DOHH2 (cell line): ENCODE measurements around the gene PPP1R12C.

ENCODE experiments used
- H3F3A ChIP-seq: fragments of 200-600 bp; sonication (generic), shearing (Covaris generic); 2 replicates; pipeline ENCODE4 v1.6.0; 2016; ENCODE audit warnings: antibody characterized with exemption, mild to moderate bottlenecking; ENCODE audit not compliant: control insufficient read depth, insufficient read depth
- H3K27ac ChIP-seq: fragments of 200-600 bp; sonication (generic); 2 replicates; pipeline ENCODE4 v1.5.1; 2014; ENCODE audit warnings: low read depth, mild to moderate bottlenecking, low read length, moderate library complexity
- H3K27me3 ChIP-seq: fragments of 200-600 bp; sonication (generic); 2 replicates; pipeline ENCODE4 v1.6.1; 2014; ENCODE audit warnings: mild to moderate bottlenecking, low read length, mixed read lengths; ENCODE audit not compliant: control insufficient read depth
- H3K36me3 ChIP-seq: fragments of 200-600 bp; sonication (generic); 2 replicates; pipeline ENCODE4 v1.6.1; 2014; ENCODE audit warnings: mild to moderate bottlenecking, low read length, moderate library complexity, mixed read lengths; ENCODE audit not compliant: control insufficient read depth
- H3K4me1 ChIP-seq: fragments of 200-600 bp; sonication (generic); 2 replicates; pipeline ENCODE4 v1.6.1; 2014; ENCODE audit warnings: mild to moderate bottlenecking, low read length, mixed read lengths; ENCODE audit not compliant: control insufficient read depth
- H3K4me2 ChIP-seq: fragments of 200-600 bp; sonication (generic); 2 replicates; pipeline ENCODE4 v1.6.0; 2014; ENCODE audit warnings: mild to moderate bottlenecking, low read length, moderate library complexity
- H3K4me3 ChIP-seq: fragments of 200-600 bp; sonication (generic); 2 replicates; pipeline ENCODE4 v1.5.1; 2014; ENCODE audit warnings: mild to moderate bottlenecking, low read length, mixed read lengths
- H3K79me2 ChIP-seq: fragments of 200-600 bp; sonication (generic); 2 replicates; pipeline ENCODE4 v1.6.1; 2014; ENCODE audit warnings: mild to moderate bottlenecking, low read length, mixed read lengths; ENCODE audit not compliant: control insufficient read depth
- H3K9me2 ChIP-seq: fragments of 200-600 bp; sonication (generic); replicated peaks from 2 replicates; pipeline ENCODE4 v1.6.1; 2014; ENCODE audit warnings: mild to moderate bottlenecking, low read length, mixed read lengths; ENCODE audit not compliant: control insufficient read depth
- H3K9me3 ChIP-seq: fragments of 200-600 bp; sonication (generic); 2 replicates; pipeline ENCODE4 v1.6.1; 2014; ENCODE audit warnings: antibody characterized with exemption, low read length, mixed read lengths; ENCODE audit not compliant: control insufficient read depth, insufficient read depth
- H4K20me1 ChIP-seq: fragments of 200-600 bp; sonication (generic); 2 replicates; pipeline ENCODE4 v1.6.0; 2014; ENCODE audit warnings: low read depth, mild to moderate bottlenecking, antibody characterized with exemption, low read length, moderate library complexity; ENCODE audit not compliant: control insufficient read depth, insufficient read depth
- CTCF ChIP-seq: fragments of 200-600 bp; sonication (generic); IDR thresholded peaks from one replicate; pipeline ENCODE4 v1.5.1; 2014; ENCODE audit warnings: antibody characterized with exemption, mild to moderate bottlenecking, low read depth, low read length; ENCODE audit not compliant: poor library complexity, severe bottlenecking
- EZH2phosphoT487 ChIP-seq: fragments of 200-600 bp; sonication (generic); IDR thresholded peaks from 2 replicates; pipeline ENCODE4 v1.6.1; 2017; ENCODE audit warnings: borderline replicate concordance, mild to moderate bottlenecking, antibody characterized with exemption, low read length, moderate library complexity, mixed read lengths

PPP1R12C gene

GRCh38 chr19:55085923-55086715, 31.3 kb downstream of the PPP1R12C start:
- H3F3A ChIP-seq = peaks cover 12% of the 10 kb centered on the region; the same call in 1 of the 2 replicates
- H3K9me3 ChIP-seq = peaks cover 6% of the 10 kb centered on the region; the same call in 1 of the 2 replicates
- TF ChIP-seq EZH2phosphoT487 (no peak), CTCF (no peak)
- peaks cover under 1% of the 10 kb centered on the region for H3K4me1 ChIP-seq
- no peak overlapping the region for H3K4me2 ChIP-seq
- no peak overlapping the region for H3K4me3 ChIP-seq
- no peak overlapping the region for H3K27ac ChIP-seq
- H3K27me3 ChIP-seq = no peaks in the 10 kb centered on the region
- peaks cover 6% of the 10 kb centered on the region; the same call in 1 of the 2 replicates for H4K20me1 ChIP-seq
- H3K79me2 ChIP-seq = no peaks in the 10 kb centered on the region
- peaks cover 24% of the 10 kb centered on the region for H3K36me3 ChIP-seq
- H3K9me2 ChIP-seq = no peaks in the 10 kb centered on the region

DNA sequence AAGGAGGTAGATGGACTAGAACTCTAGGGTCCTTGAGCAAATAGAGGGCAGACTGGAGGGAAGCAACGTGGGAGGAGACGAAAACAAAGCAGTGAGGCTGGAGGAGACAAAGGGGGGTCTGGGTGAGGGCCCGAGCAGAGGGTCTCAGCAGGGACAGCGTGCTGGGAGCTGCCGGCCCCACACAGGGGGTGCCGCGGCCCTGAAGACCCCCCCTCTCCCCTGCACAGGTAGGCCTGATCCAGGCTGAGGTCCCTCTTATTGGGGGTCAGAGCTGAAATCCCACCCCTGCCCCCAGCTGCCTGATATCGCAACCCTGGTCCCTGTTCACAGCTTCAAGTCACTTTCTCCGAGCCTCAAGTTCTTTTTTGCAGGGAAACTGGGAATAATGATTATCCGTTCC, 33.0 kb downstream of the PPP1R12C start:
- Histone ChIP-seq H3K27ac (no peak overlapping the region), H4K20me1 (peaks cover 6% of the 10 kb centered on the region; the same call in 1 of the 2 replicates), H3K79me2 (no peaks in the 10 kb centered on the region), H3F3A (peaks cover 9% of the 10 kb centered on the region; the same call in 1 of the 2 replicates), H3K4me2 (no peak overlapping the region), H3K27me3 (no peaks in the 10 kb centered on the region), H3K4me3 (no peak overlapping the region), H3K9me2 (no peaks in the 10 kb centered on the region), H3K36me3 (peaks cover 17% of the 10 kb centered on the region), H3K4me1 (peaks cover 10% of the 10 kb centered on the region), H3K9me3 (peaks cover 6% of the 10 kb centered on the region; the same call in 1 of the 2 replicates)
- no peak for TF ChIP-seq CTCF
- no peak for TF ChIP-seq EZH2phosphoT487

DNA sequence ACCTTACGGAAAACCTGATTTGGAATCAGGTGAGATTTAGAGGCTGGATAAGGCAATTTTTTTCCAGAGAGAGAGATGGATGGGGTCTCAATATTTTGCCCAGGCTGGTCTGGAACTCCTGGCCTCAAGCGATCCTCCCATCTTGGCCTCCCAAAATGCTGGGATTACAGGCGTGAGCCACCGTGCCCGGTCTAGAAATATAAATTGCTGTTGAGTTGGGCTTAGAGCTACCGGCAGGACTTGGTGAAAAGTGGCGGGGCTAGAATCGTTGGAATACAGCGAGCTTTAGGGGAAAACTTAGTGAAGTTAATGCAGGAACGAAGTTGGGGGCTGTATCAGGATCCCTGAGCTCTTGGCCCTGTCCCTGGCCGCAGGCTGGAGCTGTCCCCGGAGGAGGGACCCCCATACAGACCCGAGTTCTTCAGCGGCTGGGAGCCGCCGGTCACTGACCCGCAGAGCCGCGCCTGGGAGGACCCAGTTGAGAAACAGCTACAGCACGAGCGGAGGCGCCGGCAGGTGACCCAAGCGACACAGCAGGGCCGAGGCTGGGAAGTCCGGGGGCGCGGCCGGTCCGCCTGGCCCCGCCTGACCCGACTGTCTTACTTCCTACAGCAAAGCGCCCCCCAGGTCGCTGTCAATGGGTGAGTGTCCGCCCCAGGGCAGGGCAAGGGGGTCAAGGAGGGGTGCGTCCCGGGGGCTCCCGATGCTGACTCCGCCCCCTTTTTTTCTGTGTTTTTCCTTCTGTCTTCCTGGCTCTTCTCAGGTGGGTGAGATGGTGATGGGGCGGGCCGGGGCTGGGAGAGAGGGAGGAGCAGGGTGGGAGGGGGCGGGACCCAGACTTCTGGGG, 34.2 kb downstream of the PPP1R12C start:
- Histone ChIP-seq H4K20me1 (peaks cover 5% of the 10 kb centered on the region; the same call in 1 of the 2 replicates), H3K4me2 (no peak overlapping the region), H3K36me3 (peaks cover 12% of the 10 kb centered on the region), H3F3A (peaks cover 7% of the 10 kb centered on the region; the same call in 1 of the 2 replicates), H3K9me2 (no peaks in the 10 kb centered on the region), H3K9me3 (peaks cover 6% of the 10 kb centered on the region; the same call in 1 of the 2 replicates), H3K27me3 (no peaks in the 10 kb centered on the region), H3K79me2 (no peaks in the 10 kb centered on the region), H3K27ac (no peak overlapping the region), H3K4me3 (no peak overlapping the region), H3K4me1 (peaks cover 10% of the 10 kb centered on the region)
- TF ChIP-seq CTCF (no peak), EZH2phosphoT487 (no peak)
